Esophagus muscularis mucosa (tissue), 4 donors: Measurements from ENCODE around the gene APLN. TPM values are rescaled to one million over a fixed set of nuclear protein-coding genes. Genes with fewer than 3 reads are reported as not detected.

Source experiments
- DNase-seq: peaks from one replicate; pipeline ENCODE4 v3.0.0-alpha.2; 2017; ENCODE audit errors: extremely low spot score
- H3K27ac ChIP-seq, 4 donors: fragments of 200-600 bp; sonication (generic); replicated peaks in 1 of 4; 1 replicate in 3 of 4; 2 replicates in 1 of 4; pipeline ENCODE4 v1.5.1; 2016 to 2019; ENCODE audit warnings: mild to moderate bottlenecking in 1 of 4
- H3K27me3 ChIP-seq, 4 donors: fragments of 200-600 bp; sonication (generic); one replicate each; pipeline versions ENCODE4 v1.5.1 to v1.6.0; 2016 to 2019
- H3K36me3 ChIP-seq, 4 donors: fragments of 200-600 bp; sonication (generic); one replicate each; pipeline ENCODE4 v1.5.1; 2016 to 2019
- H3K4me1 ChIP-seq, 4 donors: fragments of 200-600 bp; sonication (generic); one replicate each; pipeline ENCODE4 v1.5.1; 2016 to 2019
- H3K4me3 ChIP-seq, 4 donors: fragments of 200-600 bp; sonication (generic); 1 replicate in 2 of 4; 2 replicates in 2 of 4; pipeline ENCODE4 v1.5.1; 2016 to 2019; ENCODE audit warnings: mild to moderate bottlenecking in 4 of 4, moderate library complexity in 1 of 4
- H3K9me3 ChIP-seq, 4 donors: fragments of 200-600 bp; sonication (generic); 1 replicate in 3 of 4; 2 replicates in 1 of 4; pipeline ENCODE4 v1.5.1; 2016 to 2019
- EP300 ChIP-seq: sonication (generic); formaldehyde crosslinking; IDR thresholded peaks from one replicate; pipeline ENCODE4 v1.6.1; 2017; ENCODE audit warnings: antibody characterized with exemption
- POLR2A ChIP-seq: fragments of 450-650 bp; IDR thresholded peaks from one replicate; pipeline ENCODE4 v1.6.1; 2017; ENCODE audit warnings: antibody characterized with exemption, moderate library complexity, mild to moderate bottlenecking, low read depth
- POLR2AphosphoS5 ChIP-seq, 2 donors: sonication (generic); formaldehyde crosslinking; IDR thresholded peaks; one replicate each; pipeline ENCODE4 v1.6.1; 2017; ENCODE audit warnings: antibody characterized with exemption in 2 of 2
- WGBS: methylation state at CpG from one replicate; pipeline ENCODE4 v1.1.5; 2018; 5-methylcytosine and 5-hydroxymethylcytosine counted together
- intact Hi-C: fragments of 100-400 bp; cut with DNase I; formaldehyde crosslinking; loops from one replicate; pipeline ENCODE4 v1.15.1; 2023
- total RNA-seq, 4 donors: library from RNA; depleted of rRNA; stranded (reverse); fragments of >200 nt; gene quantifications; one replicate each; pipeline versions ENCODE4 v1.1.0 to v1.2.1, GENCODE V29; 2016
- TF ChIP-seq, protein P1 (sequence below), 3 experiments: fragments of 200-600 bp in 2 of 3; fragments of 450-650 bp in 1 of 3; sonication (generic) in 2 of 3; IDR thresholded peaks; one replicate each; pipeline ENCODE4 v1.5.1; 2017 to 2019; ENCODE audit warnings: antibody characterized with exemption in 3 of 3, mild to moderate bottlenecking in 2 of 3, moderate library complexity in 1 of 3

Gene APLN
- total RNA-seq, 4 donors from 2014 or later: 0.42 to 0.99 (median 0.78) TPM

DNA sequence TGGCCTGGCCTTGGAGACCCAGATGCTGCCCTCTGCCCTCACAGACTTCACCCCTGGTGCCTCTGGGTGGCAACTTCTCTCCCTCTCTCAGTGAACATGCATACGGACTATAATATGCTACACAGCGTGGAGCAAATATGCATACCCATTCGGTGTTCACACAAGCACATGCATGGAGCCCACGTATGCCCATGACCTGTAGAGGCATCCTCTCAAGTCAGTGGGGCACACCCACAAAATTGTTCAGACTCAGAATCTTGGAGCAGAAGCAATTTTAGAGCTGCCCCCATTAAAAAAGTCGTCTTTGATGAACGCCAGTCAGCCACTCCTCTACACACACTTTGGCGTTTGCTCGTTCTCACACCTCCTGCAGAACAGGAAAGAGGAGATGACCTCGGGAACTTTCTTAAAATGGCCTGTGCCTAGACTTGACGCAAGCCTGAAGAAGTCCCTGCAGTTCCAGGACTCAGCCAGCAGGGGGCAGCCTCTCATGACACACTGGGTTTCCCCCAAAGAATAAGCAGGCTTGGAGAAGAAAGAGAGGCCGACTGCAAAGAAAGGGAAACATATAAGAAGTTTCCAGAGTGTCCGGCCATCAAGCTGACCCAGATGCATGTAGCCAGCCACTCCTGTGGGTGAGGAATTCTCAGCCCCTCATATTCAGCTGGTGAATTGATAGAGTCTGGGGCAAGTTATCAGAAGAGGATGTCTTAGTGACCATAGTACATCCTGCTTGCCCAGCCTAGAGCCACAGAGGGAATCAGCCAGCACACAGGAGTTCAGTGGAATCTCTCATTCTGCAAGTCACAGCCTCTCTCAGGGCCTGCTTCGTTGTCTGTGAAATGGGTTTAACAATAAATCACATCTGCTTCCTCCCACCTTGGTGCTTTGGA is 17.3 kb downstream of the APLN start:
- peaks cover 0 to 7% (median 2%) of the 10 kb centered on the region in 4 donors for H3K4me1 ChIP-seq
- peaks cover 0 to 12% (median 0%) of the 10 kb centered on the region in 4 donors for H3K9me3 ChIP-seq
- DNase-seq: peak; percentile 93
- WGBS: 31% methylated on average over 13 of the region's 13 CpGs
- H3K27ac ChIP-seq: no peak overlapping the region
- no peaks in the 10 kb centered on the region for H3K36me3 ChIP-seq
- TF ChIP-seq, protein P1, sequence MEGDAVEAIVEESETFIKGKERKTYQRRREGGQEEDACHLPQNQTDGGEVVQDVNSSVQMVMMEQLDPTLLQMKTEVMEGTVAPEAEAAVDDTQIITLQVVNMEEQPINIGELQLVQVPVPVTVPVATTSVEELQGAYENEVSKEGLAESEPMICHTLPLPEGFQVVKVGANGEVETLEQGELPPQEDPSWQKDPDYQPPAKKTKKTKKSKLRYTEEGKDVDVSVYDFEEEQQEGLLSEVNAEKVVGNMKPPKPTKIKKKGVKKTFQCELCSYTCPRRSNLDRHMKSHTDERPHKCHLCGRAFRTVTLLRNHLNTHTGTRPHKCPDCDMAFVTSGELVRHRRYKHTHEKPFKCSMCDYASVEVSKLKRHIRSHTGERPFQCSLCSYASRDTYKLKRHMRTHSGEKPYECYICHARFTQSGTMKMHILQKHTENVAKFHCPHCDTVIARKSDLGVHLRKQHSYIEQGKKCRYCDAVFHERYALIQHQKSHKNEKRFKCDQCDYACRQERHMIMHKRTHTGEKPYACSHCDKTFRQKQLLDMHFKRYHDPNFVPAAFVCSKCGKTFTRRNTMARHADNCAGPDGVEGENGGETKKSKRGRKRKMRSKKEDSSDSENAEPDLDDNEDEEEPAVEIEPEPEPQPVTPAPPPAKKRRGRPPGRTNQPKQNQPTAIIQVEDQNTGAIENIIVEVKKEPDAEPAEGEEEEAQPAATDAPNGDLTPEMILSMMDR (IDR thresholded peaks at IDR 0.05): peak; percentile 85 to 92 (median 86)
- TF ChIP-seq POLR2AphosphoS5 (IDR thresholded peaks at IDR 0.05) (peak in 1 of 2 donors; percentile 22), POLR2A (no peak)
- peaks cover 0 to 4% (median 0%) of the 10 kb centered on the region in 4 donors for H3K27me3 ChIP-seq
- no peak overlapping the region for H3K4me3 ChIP-seq
- intact Hi-C loops: loop anchor here (1.0 to 10.0 kb wide), 2 partner anchors 89 to 187 kb away; no protein-coding TSS in a partner anchor

DNA sequence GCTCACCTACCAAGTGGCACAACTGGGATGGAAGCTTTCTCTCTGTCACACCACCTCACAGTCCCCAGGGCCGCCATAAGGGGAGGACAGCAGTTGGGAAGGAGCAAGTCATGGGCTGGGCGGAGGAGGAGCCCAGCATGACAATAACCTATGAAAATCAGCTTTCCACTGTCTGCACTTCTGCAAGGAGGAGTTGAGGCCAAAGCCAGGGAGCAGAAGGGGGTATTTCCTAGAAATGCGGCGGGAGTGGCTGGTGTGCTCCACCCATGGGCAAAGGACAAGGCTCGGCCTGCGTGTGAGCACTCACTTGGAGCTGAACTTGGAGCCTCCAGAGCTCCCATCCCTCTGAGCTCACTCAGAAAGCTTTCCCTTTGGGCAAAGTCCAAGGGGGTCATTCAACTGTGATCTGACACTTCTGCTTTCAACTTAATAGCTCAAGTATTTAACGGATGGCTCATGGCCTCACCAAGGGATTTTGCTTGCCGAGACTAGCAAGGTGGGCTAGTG is 18.5 kb downstream of the APLN start:
- H3K9me3 ChIP-seq: peaks cover 0 to 4% (median 0%) of the 10 kb centered on the region in 4 donors
- no peaks in the 10 kb centered on the region for H3K36me3 ChIP-seq
- H3K27me3 ChIP-seq: peaks cover 0 to 4% (median 0%) of the 10 kb centered on the region in 4 donors
- intact Hi-C loops: loop anchor here (10.0 kb wide), 1 partner anchor 189 kb away; no protein-coding TSS in a partner anchor
- WGBS: 74% methylated on average over 8 of the region's 8 CpGs
- peaks cover 0 to 3% (median 0%) of the 10 kb centered on the region in 4 donors for H3K4me1 ChIP-seq
- H3K4me3 ChIP-seq: no peak overlapping the region
- no peak for DNase-seq
- no peak for TF ChIP-seq POLR2A
- TF ChIP-seq, protein P1 (IDR thresholded peaks at IDR 0.05): no peak
- no peak overlapping the region for H3K27ac ChIP-seq

DNA sequence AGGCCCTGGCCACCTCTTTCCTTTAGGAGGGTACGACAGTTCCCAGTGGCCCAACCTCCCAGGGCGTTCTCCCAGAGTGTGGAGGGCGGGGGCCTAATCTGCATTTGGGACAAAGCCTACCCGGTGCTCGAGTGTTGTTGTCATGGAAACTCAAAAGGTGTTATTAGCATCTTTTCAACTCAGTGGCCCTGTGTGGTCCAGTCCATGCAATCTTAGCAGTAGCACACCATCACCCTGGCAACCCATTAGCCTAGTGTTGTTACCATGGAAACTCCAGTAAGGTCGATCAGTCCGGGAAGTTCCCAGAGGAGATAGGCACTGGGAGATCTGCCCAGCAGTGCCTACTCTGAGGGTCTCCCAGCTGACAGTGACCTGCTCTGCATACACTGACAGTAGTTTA is 20.2 kb downstream of the APLN start:
- no peak for TF ChIP-seq POLR2A
- TF ChIP-seq, protein P1 (IDR thresholded peaks at IDR 0.05): no peak
- TF ChIP-seq EP300: no peak
- TF ChIP-seq POLR2AphosphoS5 (IDR thresholded peaks at IDR 0.05): no peak
- Histone ChIP-seq H3K27ac (no peak overlapping the region), H3K9me3 (no peaks in the 10 kb centered on the region), H3K4me1 (peaks cover 3 to 8% (median 5%) of the 10 kb centered on the region in 4 donors), H3K27me3 (peaks cover 0 to 4% (median 0%) of the 10 kb centered on the region in 4 donors), H3K4me3 (no peak overlapping the region), H3K36me3 (no peaks in the 10 kb centered on the region)
- WGBS: 84% methylated on average over 5 of the region's 7 CpGs
- intact Hi-C loops: loop anchor here (10.0 kb wide), 1 partner anchor 190 kb away; no protein-coding TSS in a partner anchor
- no peak for DNase-seq

DNA sequence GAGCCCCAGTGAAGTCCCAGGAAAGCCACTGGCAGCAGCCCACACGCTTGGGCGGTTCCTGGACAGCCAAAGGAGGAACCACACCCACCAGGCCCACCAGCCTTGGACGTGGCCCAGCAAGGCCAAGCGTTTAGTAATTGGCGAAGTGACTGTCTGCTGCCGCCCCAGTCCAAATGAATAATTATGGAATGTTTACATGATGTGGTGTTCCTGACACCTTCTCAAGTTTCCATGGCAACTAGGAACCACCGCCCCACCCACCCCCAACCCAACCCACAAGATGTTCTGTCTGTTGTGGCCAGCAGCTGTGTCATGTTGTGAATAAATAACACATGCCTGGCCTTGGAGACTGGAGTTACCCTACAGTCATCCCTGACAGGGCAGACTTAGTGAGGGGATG is 22.3 kb downstream of the APLN start:
- H3K27ac ChIP-seq: no peak overlapping the region
- TF ChIP-seq POLR2AphosphoS5 (IDR thresholded peaks at IDR 0.05) (no peak), POLR2A (no peak), EP300 (no peak)
- TF ChIP-seq, protein P1 (IDR thresholded peaks at IDR 0.05): no peak
- intact Hi-C loops: loop anchor here (10.0 kb wide), 1 partner anchor 192 kb away; no protein-coding TSS in a partner anchor
- no peaks in the 10 kb centered on the region for H3K36me3 ChIP-seq
- no peaks in the 10 kb centered on the region for H3K9me3 ChIP-seq
- H3K4me1 ChIP-seq: peaks cover 3 to 8% (median 5%) of the 10 kb centered on the region in 4 donors
- H3K27me3 ChIP-seq: peaks cover 0 to 4% (median 0%) of the 10 kb centered on the region in 4 donors
- no peak for DNase-seq
- 65% methylated on average over 7 of the region's 7 CpGs for WGBS
- H3K4me3 ChIP-seq: no peak overlapping the region
